NCI-H1105 treated with DMSO at 0.1 percent for 48 hours (cell line): Measurements from ENCODE around the gene NAB1.
"Not testable (repeated sequence)": the region's sequence is repeated elsewhere in the genome, so short reads cannot be mapped to it uniquely, and the experiment has no call there.

Source experiments
- DNase-seq: peaks from one replicate; lab custom pipeline; 2025; lab: John Stamatoyannopoulos, UW

Gene NAB1

DNA sequence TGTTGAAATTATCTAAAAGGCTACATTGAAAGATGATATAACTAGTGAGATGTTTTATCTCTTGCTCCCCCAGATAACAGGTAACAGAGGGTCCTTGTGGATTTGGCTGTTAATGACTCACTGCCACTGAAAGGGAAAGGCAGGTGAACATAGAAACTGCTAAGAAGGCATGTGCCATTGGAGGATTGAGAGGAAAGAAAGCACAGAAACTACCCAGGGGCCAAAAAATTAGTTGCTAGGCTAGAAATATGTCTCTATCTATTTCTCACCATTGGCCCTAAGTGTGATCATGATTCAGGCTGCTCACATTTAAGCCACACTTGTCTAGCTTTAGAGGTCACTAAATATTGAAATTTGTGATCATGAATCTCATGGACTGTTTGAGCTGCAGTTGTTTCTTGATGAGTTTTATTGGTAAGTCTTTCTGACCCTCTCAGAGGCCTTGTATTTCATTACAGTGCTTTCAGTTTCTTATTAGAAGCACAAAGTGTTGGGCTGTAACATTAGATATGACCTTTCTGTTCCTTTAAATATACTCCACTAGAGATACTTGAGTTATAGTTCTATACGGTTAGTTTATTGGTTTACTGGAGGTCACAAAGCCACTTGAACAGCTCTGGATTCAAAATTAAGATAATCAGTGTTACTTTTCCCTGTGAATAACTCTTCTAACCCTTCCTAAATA, 26.2 kb downstream of the NAB1 start:
- DNase-seq = no peak

DNA sequence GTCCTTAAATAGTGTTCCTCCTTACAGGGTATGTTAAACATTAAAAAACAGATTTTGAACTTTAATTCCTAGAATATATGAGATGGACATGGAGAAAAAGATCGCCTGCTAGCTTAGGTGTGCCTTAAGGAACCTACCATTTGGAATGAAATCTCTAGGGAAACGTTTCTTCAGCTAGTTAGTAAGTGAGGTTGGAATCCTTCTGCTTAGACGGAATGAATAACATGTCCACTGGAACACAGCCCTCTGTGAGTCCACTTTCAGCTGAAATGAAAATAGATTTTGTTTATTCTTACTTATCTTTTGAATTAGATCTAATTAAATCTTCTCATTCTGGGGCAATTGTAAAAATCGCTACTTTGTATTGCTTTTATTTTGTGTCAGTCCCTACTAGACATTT, 28.4 kb downstream of the NAB1 start:
- DNase-seq = no peak

DNA sequence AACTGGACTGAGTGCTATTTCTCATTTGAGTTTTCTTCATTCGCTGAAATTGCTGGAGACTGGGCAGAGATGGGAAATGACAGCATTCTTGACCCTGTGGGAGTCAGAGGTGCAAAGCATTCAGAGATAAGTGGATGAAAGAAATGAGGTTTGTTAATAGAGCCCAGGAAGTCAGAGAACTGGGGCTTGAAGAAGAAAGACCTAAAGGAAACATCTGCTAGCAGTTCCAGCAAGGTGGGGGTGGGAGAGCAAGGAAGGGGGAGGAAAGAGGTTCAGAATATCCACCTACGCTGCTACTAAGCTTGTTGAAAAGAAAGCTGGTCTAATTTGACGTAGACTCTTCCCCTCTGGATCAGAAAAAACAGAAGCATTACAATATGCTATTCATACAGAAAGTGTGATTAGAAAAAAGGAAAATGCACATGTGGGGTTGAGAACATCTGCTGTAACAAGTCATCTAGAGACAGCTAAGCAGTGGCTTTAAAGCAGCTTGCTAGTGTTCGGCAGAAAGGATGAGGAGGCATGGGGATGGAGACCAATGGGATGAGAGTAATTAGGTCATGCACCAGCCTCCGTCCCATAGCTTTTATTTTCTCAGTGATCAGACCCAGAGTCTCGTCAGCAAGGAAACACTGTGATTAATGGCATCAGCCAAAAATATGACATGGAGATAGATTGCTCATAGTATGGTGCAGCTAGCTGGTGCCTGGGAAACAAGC, 29.7 kb downstream of the NAB1 start:
- no peak for DNase-seq

DNA sequence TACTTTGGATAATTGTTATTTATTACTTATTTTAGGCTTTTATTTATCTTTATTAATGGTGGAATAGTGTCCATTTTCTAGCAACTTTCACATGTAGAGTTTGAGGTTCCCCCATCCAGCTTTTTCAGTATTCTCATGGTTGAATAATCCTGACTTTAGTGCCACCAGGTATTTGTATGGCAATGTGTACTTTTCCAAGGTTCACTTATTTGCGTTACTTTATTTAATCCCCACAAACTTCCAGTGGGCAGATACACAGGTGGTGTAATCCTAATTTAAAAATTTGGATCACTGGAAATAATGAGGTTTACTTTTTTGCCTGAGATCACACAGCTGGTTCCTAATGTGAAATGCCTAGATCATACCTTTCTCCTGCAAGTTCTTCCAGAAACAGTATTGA, 30.5 kb downstream of the NAB1 start:
- DNase-seq = no peak

DNA sequence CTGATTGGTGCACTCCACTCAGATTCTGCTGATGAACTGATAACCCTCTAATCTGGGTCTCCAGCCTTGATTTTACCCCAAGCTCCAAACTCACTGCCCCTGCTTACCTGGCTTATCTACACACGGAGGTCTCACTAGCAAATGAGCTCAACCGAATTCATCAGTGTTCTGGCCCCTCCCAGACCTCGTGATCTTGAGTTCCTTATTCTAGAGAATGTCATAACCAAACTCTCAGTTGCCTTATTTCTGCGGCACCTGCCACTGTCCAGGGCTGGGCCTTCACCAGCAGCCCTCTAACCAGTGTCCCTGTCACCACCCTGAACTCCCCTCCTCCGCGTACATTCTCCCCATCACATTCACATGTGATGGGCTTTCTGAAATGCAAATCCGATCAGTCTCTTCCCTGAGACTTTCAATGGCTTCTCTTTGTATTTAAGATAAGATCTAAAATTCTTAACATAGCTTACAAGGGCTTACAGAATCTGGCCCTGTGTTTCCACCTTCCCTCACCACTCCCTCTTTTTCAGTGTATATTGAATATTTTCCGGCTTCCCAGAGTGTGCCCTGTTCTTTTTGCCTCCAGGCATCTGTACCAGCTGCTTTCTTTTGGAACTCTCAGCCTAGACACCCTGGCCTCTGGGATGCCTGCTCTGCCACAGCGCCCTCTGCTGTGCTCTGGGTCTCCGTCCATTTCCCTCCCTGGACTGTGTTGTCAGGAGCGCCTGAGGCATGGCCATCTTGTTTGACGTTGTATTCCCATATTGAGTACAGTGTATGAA, 31.1 kb downstream of the NAB1 start:
- peak; percentile 27 for DNase-seq

DNA sequence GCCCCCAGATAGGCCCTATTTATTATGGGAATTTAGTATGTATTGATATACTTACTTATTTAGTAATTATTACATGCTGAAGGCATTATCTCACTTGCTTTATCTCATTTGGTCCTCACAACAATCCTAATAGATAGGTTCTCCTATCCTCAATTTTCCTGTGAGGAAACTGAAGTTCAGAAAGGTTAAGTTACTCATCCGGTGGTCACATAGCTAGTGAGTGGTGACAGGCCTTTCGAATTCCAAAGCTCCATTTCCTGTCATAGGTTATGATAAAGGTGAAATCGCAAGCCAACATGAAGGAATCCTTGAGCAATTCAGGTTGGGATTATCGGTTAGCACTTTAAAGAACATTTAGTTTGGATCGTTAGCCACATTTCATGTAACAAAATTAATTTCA, 33.3 kb downstream of the NAB1 start:
- DNase-seq = no peak

DNA sequence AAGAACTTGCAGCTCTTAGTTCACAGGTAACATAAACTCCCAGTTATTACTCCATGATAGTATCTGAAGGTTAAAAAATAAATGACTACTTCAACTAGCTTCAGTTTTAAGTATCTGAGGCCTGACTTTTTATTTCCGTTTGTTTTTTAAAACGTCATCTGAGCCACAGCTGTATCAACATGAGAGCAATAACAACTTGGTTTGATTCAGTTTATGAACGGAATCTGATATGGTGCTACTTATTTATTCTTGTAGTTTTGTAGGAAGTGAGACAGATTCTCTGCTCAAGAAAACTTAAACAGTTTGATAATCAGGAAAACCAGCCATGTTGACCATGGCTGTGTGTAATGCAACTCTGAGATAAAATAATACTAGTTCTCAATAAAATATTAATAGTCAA, 34.9 kb downstream of the NAB1 start:
- DNase-seq = no peak

DNA sequence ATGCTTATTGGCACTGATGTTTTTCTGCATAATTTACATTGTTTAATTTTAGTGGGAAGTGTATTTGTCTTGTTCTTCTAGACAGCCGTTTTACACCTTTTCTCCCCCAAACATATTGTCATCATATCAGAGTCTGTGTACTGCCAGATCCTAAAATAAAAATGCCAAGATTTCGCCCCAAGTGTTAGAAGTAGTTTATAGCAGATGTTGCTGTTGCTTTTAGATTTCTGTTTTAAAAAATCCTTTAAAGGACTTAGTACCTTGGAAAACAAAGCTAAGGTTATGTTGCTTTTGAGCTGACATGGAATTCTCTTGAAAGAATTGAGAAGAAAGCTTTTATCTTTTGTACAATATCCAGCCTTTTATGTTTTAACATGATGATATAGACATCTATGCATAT, 36.0 kb downstream of the NAB1 start:
- DNase-seq = no peak

DNA sequence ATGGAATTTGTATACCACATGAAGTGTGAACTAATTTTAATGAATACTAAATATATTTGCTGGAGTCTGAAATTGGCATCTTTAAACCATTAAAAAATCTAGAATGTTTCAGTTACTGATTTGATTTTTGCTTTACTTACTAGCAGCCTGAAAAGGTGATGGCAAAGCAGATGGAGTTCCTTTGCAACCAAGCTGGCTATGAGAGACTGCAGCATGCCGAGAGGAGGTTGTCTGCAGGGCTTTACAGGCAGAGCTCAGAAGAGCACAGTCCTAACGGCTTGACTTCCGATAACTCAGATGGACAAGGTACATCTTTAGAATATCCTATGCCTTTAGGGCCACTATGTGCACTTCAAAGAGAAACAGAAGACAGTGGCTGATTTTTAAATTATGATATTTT, 36.5 kb downstream of the NAB1 start:
- DNase-seq = no peak

DNA sequence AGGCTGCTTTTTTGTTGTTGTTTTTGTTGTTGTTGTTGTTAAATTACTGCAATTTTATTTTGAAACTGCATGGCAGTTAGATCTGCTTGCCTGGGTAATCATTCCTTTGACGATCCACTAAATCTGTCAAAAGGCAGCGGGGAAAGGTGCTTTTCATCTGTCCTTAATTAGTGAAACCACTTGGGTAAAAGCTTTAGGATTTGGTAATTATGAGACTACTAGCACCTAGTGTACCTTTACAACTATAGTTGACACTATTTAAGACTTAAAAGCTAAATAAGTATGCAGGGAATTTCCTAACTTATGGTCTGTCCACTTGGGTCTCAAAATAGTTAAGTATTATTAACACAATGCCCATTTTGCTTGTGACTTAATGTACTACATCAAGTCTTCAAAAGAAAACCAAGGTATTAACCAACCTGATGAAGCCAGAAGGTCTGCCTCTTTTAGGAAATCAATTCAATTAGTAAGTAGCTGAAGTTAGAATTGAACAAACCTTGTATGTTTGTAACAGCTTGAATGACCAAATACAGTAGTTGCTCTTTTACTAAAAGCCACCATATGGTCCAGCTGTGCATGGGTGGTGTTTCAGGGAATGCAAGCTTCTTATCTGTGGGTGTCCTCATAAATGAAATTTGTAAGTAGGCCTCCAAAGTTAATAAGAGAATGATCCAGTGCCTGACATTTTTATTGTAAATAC, 44.8 kb downstream of the NAB1 start:
- DNase-seq = no peak

DNA sequence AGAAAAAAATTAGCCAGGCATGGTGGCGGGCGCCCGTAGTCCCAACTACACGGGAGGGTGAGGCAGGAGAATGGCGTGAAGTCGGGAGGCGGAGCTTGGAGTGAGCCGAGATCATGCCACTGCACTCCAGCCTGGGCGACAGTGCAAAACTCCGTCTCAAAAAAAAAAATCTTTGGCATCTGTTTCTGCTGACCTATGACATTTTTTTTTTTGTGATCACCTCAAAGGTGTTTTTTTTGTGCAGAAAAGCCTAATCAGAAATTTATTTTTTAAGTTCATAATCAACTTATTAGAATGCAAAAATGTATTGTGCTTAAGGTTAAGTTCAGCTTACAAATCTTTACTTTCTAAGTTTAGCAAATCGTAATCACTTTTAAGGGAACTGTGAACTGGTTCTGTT, 45.6 kb downstream of the NAB1 start:
- DNase-seq = no peak

DNA sequence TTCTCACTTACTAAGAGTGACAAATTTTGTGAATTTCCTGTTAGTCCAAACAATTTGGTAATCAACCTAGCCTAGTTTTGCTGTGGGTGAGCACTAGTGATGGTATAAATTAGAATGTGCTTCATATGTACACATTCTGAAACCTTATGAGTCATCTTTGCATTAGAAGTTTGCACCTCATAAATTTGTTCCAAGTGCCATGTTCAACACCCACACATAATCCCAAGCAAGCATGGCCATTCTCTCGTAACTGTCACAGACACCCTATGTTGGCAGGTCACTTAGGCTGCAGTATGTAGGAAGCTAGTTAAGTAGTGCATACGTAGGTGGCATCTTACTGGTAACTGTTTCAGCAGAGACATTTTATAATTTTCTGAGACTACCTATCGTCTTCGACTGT, 46.9 kb downstream of the NAB1 start:
- no peak for DNase-seq

DNA sequence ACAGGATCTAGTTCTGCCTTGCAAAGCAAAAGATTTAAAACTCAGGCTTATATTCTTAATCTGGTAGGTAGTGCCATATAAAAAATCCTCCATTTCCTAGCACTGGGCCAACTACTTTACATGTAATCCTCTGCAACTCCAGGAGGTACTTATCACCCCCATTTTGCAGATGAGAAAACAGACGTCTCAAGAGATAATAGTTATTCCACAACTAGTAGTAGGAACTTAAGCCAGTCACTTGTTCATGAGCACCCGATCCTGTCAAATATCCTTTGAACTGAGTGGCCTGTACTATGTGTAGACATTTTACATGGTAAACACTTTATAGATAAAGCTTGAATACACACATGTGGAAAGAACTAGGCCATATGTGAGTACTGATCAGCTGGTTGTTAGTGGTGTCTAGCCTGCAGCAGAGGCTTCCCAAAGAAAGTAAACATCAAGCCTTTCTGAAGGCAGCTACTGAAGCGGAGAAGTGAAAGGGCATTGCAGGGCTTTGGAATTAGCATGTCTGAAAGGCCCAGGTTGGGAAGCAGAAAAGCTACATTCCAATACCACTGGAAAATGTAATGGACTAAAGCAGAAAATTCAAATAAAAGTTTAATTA, 48.0 kb downstream of the NAB1 start:
- no peak for DNase-seq

DNA sequence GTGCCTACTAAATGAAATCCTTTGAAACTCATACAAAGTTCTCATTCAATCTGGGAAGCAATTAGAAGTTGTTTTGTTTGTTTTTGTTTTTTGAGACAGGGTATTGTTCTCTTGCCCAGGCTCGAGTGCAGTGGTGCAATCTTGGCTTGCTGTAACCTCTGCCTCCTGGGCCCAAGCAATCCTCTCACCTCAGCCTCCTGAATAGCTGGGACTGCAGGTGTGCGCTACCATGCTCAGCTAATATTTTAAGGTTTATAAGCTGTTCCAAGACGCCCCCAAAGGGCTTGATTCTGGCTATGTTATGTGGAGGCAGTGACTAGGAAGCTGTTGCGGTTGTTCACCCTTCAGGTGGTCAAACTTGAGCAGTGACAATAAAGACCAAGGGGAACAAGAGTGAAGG, 48.5 kb downstream of the NAB1 start:
- no peak for DNase-seq

DNA sequence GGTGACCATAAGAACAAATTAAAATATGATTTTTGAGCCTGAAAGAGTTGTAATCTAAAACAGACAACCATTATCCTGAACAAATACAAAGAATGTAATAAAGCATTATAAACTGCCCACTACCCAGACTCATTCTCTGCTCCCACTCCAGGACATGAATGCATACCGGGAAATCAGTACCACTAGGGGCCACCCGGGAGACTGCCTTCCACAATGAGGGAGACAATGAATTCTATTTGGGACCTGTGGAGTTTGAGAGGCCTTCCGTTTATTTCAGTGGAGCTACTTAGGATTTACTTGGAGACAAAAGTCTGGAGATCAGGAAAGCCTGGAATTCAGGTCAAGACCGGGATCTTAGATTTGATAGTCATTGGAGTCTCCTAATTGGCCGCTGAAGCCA, 50.0 kb downstream of the NAB1 start:
- no peak for DNase-seq

DNA sequence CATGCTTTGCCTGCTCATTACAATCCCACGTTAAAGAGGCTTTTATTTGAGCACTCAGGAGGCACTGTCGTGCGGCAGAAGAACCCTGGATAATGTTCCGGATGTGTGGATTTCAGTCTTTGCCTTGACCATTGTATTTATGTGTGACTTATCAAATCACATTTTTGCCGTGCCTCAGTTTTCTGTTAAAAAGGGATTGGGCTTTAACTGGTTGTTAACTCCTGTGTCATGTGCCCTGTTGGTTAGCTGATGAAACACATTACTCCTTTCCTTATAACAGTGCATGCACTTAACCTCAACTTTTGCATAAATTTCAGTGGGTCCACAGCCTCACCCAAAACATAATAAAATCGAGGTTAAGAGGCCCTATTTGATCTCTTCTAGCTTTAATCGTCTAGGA, 52.7 kb downstream of the NAB1 start:
- DNase-seq = no peak

DNA sequence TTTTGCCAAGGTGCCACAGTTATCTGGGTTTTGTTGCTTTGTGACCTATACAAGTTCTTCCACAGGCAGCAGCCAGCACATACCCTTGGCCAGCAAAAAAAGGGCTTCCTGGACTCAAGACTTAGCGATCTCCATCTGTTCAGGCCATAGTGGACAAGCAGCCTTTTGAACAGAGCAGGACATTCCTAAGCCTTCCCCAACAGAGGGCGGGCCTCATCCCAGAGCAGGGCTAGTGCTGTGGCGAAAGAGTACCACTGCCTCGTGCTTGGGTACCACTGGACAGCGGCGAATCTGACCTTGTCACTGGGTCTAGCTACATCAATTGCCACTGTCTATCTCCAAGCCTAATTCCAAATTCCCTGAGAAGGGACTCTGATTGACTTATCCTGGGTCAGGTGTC, 56.4 kb downstream of the NAB1 start:
- DNase-seq = no peak

DNA sequence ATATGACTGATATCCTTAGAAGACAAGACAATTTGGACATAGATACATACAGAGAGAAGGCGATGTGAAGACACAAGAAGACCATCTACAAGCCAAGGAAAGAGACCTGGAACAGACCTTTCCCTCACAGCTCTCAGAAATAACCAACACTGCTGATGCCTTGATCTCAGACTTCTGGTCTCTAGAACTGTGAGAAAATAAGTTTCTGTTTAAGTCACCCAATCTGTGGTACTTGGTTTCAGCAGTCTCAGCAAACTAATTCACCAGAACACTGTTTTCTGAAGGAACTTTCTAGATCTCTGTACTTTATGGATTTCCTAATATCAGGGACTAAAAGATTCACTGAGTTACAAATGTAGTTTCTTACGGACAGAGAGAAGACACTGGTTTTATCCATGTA, 58.8 kb downstream of the NAB1 start:
- no peak for DNase-seq

DNA sequence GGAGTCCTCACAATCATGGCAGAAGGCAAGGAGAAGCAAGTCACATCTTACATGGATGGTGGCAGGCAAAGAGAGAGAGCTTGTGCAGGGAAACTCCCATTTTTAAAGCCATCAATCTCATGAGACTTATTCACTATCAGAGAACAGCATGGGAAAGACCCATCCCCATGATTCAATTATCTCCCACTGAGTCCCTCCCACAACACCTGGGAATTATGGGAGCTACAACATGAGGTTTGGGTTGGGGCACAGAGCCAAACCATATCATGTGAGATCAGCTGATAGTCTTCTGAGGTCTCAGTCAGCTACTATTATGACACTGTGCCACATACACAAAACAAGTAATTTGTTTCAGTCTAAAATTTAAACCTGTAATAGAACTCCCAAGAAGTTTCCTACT, 59.8 kb downstream of the NAB1 start:
- DNase-seq = not testable (repeated sequence)

DNA sequence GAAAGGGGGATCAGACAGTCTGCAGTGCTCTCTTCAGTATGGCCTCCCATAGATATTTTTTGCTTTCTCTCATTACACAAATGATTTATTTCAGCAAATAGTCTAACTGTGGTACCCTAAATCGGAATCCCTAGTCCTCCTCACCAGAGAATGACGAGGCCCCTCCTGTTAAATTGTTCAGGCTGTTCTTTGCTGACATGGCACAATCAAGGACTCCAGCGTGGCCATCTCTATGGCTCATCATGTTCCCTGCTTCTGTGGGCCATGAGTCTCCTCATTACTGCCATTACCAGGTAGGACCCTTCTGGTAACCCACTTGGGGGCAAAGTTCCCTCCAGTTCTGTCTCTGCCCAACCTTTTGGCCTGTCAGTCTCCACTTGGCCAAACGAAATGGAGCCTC, 62.2 kb downstream of the NAB1 start:
- no peak for DNase-seq

DNA sequence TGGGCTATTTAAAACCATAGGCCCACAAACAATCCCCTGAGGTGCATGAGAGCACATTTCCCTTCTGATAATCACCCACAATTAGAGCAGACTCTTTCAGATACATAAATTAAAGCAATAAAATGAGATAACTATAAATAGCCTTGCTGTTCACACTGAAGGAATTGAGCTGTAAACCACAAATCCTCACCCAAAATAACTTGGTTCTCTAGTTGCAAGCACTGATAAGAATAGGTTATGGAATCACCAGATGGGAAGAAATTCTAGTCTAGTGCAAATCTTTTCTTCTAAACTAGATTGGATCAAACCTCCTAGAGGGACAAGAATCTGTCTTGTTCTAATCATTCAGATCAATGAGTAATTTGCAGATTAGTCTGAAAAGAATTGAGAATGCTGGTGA, 64.6 kb downstream of the NAB1 start:
- no peak for DNase-seq

DNA sequence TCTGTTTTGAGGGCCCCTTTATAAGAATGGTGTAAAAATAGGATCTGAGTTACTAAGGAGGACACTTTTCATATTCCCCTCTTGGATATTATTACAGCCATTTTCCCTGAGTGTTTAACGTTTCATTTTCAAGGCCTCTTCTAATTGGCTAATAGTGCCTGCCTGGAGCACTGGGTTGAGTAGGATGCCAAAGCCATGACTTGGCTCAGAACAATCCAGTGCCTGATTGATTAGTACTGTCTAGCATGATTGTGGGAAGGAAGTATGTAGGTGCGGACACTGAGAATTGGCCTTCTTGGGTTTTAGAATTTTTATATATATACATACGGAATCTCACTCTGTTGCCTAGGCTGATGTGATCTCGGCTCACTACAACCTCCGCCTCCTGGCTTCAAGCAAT, 66.1 kb downstream of the NAB1 start:
- DNase-seq = no peak
